SHP77 treated with DMSO at 0.1 percent for 48 hours (cell line): Measurements from ENCODE around the gene MPPED2.

Experiments used
- DNase-seq: peaks from one replicate; lab custom pipeline; 2025; lab: John Stamatoyannopoulos, UW

The MPPED2 gene

DNA sequence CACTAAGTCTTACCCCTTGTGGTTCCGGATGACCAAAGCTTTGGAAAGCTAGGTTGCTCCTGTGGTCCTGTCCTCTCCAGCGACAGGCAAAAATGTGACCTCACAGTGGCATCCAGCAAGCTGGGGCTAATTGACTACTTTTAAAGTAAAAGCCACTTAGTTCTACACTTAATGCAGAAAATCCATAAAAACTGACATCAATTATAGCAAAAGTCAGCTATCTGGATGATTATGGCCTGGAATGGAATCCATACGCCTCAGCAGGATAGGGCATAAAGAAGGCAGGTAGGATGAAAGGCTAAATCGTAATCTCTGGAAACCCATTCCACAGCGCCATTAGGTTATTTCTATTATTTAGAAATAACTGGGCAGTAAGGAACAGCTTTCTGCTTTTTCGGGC lies 171.3 kb downstream of the MPPED2 start:
- DNase-seq: no peak

DNA sequence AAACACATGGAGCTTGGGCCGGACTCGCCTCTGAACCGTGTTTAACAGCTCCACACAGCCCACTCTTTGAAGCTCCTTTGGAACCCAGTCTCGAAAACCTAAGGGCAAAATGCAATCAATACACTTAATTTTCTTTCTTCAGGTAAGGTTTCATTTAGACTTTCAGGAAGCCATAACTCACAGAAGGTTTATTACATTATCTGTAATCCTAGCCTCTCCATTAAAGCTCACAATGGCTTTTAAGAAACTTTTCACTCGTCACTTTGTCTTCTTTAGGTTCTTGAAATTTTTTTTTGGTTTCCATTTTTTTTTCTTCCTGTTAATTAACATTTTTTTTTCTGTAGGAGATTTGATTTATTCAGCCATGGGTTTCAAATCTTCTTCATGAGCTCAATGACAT lies 171.9 kb downstream of the MPPED2 start:
- no peak for DNase-seq

DNA sequence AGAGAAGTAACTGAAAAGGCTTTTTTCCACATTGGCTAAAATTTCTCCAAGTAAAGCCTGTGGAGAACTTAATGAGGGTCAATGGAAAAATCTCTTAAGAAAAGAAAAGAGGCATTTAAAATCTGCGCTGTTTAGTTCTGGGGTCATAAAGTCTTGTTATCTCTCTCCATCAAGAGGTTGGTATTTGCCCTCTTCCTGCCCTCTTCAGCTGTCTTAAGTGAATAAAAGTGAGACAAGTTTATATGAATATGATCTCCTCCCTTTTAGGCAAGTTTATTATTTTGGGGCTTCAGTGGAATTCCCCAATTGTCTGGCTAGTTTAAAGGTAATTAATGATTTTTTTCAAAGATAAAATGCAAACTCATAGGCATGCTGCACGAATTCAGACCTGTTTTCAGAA lies 173.6 kb downstream of the MPPED2 start:
- DNase-seq: no peak

DNA sequence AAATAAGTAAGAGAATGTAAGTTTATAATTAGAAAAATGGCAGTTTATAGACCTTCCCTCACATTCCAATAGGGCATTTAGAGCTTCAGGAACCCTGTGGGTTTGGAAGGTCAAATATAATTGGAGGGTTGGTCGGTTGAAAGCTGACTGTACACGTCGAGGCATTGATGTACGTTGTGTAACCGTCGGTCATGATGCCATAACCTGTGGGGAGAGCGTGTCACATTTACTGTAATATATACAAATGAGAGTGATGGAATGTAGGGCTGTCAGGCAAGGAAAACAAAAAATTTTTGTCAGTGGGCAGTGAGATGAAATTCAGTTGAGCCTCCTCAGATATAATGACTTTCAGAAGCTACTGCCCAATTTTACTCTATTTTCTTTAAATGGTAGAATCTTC lies 174.8 kb downstream of the MPPED2 start:
- DNase-seq: no peak

DNA sequence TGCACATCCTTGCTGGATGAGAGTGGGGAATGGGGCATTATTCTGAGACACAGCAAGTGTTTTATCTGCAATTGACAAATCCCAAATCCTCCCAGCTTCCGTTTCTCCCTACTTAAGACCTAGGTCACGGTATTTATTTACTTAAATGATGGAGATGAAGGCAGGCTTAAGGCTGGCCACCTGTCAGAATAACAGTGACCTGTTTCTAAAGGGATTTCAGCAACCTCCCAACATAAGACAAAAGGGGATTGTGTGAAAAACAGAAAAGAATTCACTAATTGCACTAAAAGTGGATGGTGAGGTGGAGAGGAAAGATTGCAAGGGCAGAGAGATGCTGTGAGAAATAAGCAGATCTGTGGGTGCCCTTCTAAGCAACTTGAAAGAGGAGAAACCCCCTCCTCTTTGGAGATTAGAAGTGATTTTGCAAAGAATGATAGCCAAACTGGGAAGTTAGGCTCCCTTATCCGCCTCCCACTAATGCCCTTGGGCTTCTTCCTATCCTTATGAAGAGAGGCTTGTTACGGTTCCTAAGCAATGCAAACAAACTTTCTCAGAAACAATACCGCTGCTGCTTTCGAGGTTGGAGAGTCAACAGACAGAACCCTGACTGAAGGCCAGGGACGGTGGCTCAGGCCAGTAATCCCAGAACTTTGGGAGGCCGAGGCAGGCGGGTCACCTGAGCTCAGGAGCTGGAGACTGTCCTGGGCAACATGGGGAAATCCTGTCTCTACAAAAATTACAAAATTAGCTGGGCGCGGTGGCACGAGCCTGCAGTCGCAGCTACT lies 179.0 kb downstream of the MPPED2 start:
- no peak for DNase-seq

GRCh38 chr11:30405385-30405784 lies 180.8 kb downstream of the MPPED2 start:
- no peak for DNase-seq

DNA sequence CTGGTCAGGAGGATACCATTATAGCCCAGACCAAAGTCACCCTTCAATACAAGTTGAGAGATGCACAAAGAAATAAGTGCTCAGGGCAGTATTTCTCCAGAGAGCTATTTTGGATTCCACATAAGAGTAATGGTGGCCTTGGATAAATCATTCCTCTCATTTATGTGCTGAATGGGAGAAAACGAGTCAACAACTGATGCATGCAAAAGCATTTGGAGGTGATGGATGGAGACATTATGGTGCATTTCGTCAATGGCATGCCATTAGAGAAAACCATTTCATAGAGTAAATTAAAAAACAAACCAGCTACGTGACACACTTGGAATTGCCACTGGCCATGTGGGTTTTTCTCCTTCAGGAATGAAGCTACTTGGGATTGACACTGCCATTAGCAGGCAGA lies 182.0 kb downstream of the MPPED2 start:
- no peak for DNase-seq

DNA sequence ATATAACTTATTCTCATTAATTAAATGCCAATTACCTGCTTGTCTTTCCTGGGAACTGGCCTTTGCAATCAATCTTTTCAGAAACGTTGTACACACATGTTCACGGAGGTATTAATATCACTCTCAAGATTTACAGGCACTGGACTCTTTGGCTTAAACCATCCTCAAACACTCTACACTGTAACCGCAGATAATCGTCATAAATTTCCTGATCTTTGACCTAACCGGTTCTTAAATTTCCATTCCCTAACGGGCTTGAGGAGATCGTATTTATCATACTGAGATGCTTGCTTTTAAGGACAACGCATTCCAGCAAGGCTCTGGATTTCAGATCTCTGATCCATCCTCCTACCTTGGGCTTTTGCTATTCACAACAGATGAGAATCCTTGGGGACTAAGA lies 190.4 kb downstream of the MPPED2 start:
- DNase-seq: no peak

- DNase-seq: no peak
Measured at GRCh38 chr11:30393012-30393411, 193.1 kb downstream of the MPPED2 start.

- DNase-seq: no peak
Measured at GRCh38 chr11:30392221-30392784, 193.8 kb downstream of the MPPED2 start.

- DNase-seq: no peak
Measured at GRCh38 chr11:30388957-30389356, 197.2 kb downstream of the MPPED2 start.

DNA sequence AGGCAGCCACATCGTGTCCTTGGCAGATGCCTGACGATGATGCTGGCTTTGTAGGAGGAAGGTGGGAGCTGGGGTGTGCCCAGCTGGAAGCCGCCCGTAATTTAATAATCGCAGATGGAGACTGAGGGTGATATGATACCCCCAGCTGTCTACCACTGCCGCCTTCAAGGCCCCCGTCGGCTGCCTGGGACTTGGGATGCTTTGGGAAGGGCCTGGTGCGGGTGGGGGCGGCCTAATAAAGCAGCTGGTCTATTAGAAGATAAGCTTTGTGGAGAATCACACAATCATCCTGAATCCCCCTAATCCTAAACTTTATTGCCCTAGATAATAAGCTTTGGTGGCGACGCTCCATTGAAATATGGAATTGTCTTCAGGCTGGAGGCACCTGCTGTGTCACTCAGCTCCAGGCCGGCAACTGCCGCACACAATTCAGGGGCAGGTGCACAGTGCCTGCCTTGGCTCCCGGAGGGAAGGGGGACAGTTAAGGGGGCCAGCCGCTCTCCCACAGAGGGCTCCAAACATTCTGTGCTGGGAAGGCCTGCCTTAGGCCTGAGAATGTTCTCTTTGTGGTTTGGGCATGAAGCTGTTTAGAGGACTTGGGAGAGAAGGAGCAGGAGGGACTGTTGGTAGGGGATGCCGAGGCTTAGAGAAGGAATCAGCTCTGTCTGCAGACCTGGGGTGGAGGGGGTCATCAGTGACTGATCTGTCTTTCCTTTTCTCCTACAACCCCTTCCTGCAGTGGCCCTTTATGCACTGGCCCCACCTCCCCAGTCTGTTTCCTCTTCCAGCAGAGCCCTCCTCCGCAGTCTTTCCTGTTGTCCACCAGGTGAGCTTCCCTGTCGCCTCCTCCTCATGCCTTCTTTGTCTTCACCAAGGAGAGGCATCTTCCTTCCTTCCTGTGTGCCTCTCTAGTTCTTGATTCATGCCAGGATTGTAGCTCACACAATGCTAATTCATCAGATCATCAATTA lies 198.0 kb downstream of the MPPED2 start:
- no peak for DNase-seq

DNA sequence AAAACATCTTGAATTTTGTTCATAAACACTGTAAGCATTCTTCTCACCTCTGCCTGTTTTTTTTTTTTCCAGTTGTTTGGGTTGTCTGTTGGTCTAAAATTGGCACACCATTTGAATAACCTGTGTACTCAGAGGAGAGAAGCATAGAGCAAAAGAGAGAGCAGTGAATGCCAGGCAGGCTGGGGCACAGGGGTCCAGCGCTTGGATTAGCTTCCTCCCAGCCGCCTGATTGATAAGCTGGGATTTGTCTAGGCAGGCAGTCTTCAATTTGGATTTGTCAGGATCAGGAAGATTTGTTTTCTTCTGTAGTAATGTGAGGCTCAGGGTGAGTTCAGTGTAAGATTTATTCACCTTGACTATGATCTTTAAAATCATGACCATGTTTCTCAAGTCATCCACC lies 204.3 kb downstream of the MPPED2 start:
- DNase-seq: no peak

GRCh38 chr11:30380846-30381245 lies 205.3 kb downstream of the MPPED2 start:
- no peak for DNase-seq

DNA sequence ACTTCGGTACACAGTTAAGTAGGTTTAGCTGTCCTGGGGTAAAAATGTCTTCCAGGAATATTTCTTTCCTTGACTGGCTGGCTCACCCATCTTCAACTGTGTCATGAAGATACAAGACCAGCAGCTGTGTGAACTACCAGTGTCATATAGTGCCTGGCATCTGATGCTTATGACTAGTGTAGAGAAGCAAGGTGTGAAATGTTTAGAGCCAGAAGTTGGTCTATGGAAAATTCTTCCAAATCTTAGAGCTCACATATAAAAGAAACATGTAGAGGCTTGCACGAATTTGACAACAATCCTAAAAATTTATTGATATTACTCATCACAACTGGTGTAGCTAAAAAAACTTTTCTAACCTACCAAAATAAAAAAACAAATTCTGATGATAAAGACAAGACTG lies 208.8 kb downstream of the MPPED2 start:
- DNase-seq: no peak

- no peak for DNase-seq
Measured at GRCh38 chr11:30370164-30370563, 216.0 kb downstream of the MPPED2 start.

GRCh38 chr11:30368394-30368793 lies 217.8 kb downstream of the MPPED2 start:
- DNase-seq: no peak

GRCh38 chr11:30365793-30366517 lies 220.2 kb downstream of the MPPED2 start:
- DNase-seq: no peak

DNA sequence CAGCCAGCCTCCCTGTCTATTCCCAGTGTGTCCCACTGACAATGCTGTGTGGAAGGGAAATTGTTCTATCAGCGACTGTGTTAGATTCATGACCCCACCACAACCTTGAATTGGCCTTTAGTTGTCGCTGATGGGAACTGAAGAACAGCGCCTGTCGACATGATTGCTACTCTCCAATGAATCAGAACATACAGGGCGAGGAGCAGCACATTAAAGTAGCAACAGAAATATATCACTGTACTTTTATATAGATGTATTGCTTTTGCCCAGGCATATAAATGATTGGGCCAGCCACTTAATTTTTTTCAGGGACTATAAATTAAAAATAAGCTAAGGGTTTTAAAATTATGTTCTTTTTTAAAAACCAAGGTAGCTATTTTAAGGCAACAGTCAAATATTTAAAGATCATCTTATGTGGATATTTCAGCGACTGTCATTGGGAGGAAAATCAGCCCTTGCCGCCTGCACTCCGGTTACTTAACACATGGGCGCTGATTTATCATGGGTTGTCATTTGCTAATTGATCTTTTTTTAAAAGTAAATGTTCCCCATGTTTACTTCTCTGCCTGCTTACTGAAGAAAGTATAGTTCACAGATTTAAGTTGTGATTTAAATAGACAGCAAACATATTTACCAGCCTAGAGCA lies 221.2 kb downstream of the MPPED2 start:
- no peak for DNase-seq

GRCh38 chr11:30364139-30364836 lies 221.9 kb downstream of the MPPED2 start:
- no peak for DNase-seq

GRCh38 chr11:30360741-30361140 lies 225.4 kb downstream of the MPPED2 start:
- DNase-seq: no peak
